Islet of Langerhans (tissue), 1 donor: Measurements from ENCODE around the gene TOPORS.
A peak's percentile ranks its signal among the peaks of the same experiment; 100 is the strongest.
"Not testable (repeated sequence)": the region's sequence is repeated elsewhere in the genome, so short reads cannot be mapped to it uniquely, and the experiment has no call there.

Source experiments
- FAIRE-seq: peaks from one replicate; lab custom pipeline; 2011; peaks lifted over from hg19 to GRCh38; lab: Jason Lieb, UNC

Gene TOPORS

GRCh38 chr9:32565967-32566366 is 13.6 kb upstream of the TOPORS start:
- no peak for FAIRE-seq

- FAIRE-seq = no peak
These were observed 6.1 kb upstream of the TOPORS start for GRCh38 chr9:32558408-32558934.

GRCh38 chr9:32554591-32554990 is 2.2 kb upstream of the TOPORS start:
- FAIRE-seq = no peak

GRCh38 chr9:32554107-32554506 is 1.7 kb upstream of the TOPORS start:
- FAIRE-seq = no peak

- no peak for FAIRE-seq
These were observed 922 bp downstream of the TOPORS start for GRCh38 chr9:32551276-32552051.

GRCh38 chr9:32550562-32551275 is 1.7 kb downstream of the TOPORS start:
- FAIRE-seq = no peak

GRCh38 chr9:32550150-32550561 is 2.2 kb downstream of the TOPORS start:
- no peak for FAIRE-seq

- FAIRE-seq = not testable (repeated sequence)
These were observed 4.2 kb downstream of the TOPORS start for GRCh38 chr9:32548213-32548612.

GRCh38 chr9:32545884-32546283 is 6.5 kb downstream of the TOPORS start:
- no peak for FAIRE-seq

- no peak for FAIRE-seq
These were observed 9.3 kb downstream of the TOPORS start for GRCh38 chr9:32543047-32543446.

GRCh38 chr9:32533816-32534215 is 18.6 kb downstream of the TOPORS start:
- FAIRE-seq = no peak

GRCh38 chr9:32533336-32533735 is 19.1 kb downstream of the TOPORS start:
- FAIRE-seq = no peak

- no peak for FAIRE-seq
These were observed 25.7 kb downstream of the TOPORS start for GRCh38 chr9:32526707-32527048.

- FAIRE-seq = peak; percentile 61
These were observed 26.2 kb downstream of the TOPORS start, which contains the start of gene RIGI for GRCh38 chr9:32526041-32526706. Gene RIGI (minus strand): TSS chr9:32526196. CDS start chr9:32526166, 30 bp downstream.

- FAIRE-seq = no peak
These were observed 26.7 kb downstream of the TOPORS start for GRCh38 chr9:32525709-32526030.

GRCh38 chr9:32524892-32525708 is 27.3 kb downstream of the TOPORS start:
- no peak for FAIRE-seq

GRCh38 chr9:32524558-32524891 is 27.9 kb downstream of the TOPORS start:
- not testable (repeated sequence) for FAIRE-seq

- FAIRE-seq = no peak
These were observed 28.5 kb downstream of the TOPORS start for GRCh38 chr9:32523910-32524309.

GRCh38 chr9:32518276-32518675 is 34.1 kb downstream of the TOPORS start:
- peak; percentile 21 for FAIRE-seq

- FAIRE-seq = no peak
These were observed 36.1 kb downstream of the TOPORS start for GRCh38 chr9:32516241-32516640.

- no peak for FAIRE-seq
These were observed 43.7 kb downstream of the TOPORS start for GRCh38 chr9:32508728-32509127.

GRCh38 chr9:32503008-32503407 is 49.4 kb downstream of the TOPORS start:
- FAIRE-seq = no peak
